Colonic mucosa (tissue), 4 donors: ENCODE results near the gene DNAJC11. TPM values are rescaled to one million over a fixed set of nuclear protein-coding genes. Genes with fewer than 3 reads are reported as not detected.
A peak's percentile ranks its signal among the peaks of the same experiment; 100 is the strongest.

ENCODE experiments used
- DNase-seq: peaks from one replicate; pipeline ENCODE4 v3.0.0-alpha.2; 2020
- H3K27ac ChIP-seq: fragments of 200-600 bp; one replicate; pipeline ENCODE4 v1.8.0; 2021
- H3K27me3 ChIP-seq: fragments of 200-600 bp; one replicate; pipeline ENCODE4 v1.8.0; 2021
- H3K36me3 ChIP-seq: fragments of 200-600 bp; one replicate; pipeline ENCODE4 v1.8.0; 2021
- H3K4me1 ChIP-seq: fragments of 200-600 bp; one replicate; pipeline ENCODE4 v1.8.0; 2021; ENCODE audit warnings: mild to moderate bottlenecking
- H3K4me3 ChIP-seq: fragments of 200-600 bp; one replicate; pipeline ENCODE4 v1.8.0; 2021
- H3K9ac ChIP-seq, 2 donors: one replicate each; pipeline ENCODE4 v1.7.0; 2013; ENCODE audit warnings: control low read depth in 2 of 2, low read depth in 2 of 2, low read length in 2 of 2
- H3K9me3 ChIP-seq: fragments of 200-600 bp; one replicate; pipeline ENCODE4 v1.8.0; 2021
- intact Hi-C: fragments of 100-400 bp; cut with DNase I; formaldehyde crosslinking; loops from one replicate; pipeline ENCODE4 v1.14.1; 2022
- total RNA-seq, 2 donors: library from RNA; stranded (reverse); fragmentation: NEBNext Ultra II Directional in 1 of 2; extraction: Animal tissue kit (Norgen Biotek cat#: 25700) in 1 of 2; gene quantifications; one replicate each; pipeline ENCODE4 v1.2.1, GENCODE V29; 2021
- TF ChIP-seq, protein P1 (sequence below): fragments of 200-600 bp; IDR thresholded peaks from one replicate; pipeline ENCODE4 v1.8.0; 2022; ENCODE audit warnings: antibody characterized with exemption, mild to moderate bottlenecking
- donor health status: healthy.
- donor health status: DM: no; HTN: no; CAD: no.
- donor health status: DM: no; HTN: no; CAD: no.

DNAJC11 gene
- total RNA-seq, 2 donors from 2014 or later: 70.1 to 107 TPM

DNA sequence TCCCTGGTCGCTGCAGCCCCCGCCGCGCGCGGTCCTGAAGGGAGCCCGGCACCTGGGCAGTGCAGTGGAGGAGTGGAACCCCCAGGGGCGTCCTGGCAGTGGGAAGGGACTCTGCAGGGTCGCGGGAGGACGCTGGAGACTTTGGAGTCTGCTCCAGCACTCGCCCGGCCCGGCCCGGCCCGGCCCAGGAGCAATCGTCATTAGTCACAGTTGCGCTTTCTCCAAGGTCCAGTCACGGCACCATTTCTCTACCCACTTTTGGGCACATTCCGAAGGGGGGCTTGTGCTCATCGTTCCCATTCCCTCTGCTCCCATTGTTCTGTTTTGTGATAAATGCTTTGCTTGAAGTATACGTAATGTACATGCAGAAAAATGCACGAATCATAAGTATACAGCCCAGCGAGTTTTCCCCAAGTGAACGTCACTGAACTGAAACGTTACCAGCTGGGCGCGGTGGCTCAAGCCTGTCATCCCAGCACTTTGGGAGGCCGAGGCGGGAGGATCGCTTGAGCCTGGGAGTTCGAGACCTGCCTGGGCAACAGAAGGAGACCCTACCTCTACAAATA lies 75.9 kb downstream of the DNAJC11 start:
- peak; percentile 44 for DNase-seq
- H3K9ac ChIP-seq: peak overlapping the region; percentile 81 to 84
- H3K4me1 ChIP-seq: peaks cover 11% of the 10 kb centered on the region
- peak overlapping the region; percentile 72 for H3K27ac ChIP-seq
- no peaks in the 10 kb centered on the region for H3K9me3 ChIP-seq
- H3K4me3 ChIP-seq: peak overlapping the region; percentile 83
- TF ChIP-seq, protein P1, sequence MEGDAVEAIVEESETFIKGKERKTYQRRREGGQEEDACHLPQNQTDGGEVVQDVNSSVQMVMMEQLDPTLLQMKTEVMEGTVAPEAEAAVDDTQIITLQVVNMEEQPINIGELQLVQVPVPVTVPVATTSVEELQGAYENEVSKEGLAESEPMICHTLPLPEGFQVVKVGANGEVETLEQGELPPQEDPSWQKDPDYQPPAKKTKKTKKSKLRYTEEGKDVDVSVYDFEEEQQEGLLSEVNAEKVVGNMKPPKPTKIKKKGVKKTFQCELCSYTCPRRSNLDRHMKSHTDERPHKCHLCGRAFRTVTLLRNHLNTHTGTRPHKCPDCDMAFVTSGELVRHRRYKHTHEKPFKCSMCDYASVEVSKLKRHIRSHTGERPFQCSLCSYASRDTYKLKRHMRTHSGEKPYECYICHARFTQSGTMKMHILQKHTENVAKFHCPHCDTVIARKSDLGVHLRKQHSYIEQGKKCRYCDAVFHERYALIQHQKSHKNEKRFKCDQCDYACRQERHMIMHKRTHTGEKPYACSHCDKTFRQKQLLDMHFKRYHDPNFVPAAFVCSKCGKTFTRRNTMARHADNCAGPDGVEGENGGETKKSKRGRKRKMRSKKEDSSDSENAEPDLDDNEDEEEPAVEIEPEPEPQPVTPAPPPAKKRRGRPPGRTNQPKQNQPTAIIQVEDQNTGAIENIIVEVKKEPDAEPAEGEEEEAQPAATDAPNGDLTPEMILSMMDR: no peak
- no peaks in the 10 kb centered on the region for H3K27me3 ChIP-seq
- no peaks in the 10 kb centered on the region for H3K36me3 ChIP-seq
- intact Hi-C loops: no loop called here

- Histone ChIP-seq H3K27me3 (no peaks in the 10 kb centered on the region), H3K4me3 (peak within 1 kb of the TSS; percentile 83), H3K9me3 (no peaks in the 10 kb centered on the region), H3K4me1 (peaks cover 11% of the 10 kb centered on the region), H3K36me3 (no peaks in the 10 kb centered on the region), H3K9ac (peak within 1 kb of the TSS; percentile 81 to 84), H3K27ac (peak within 1 kb of the TSS; percentile 72)
- intact Hi-C loops: no loop called here
- TF ChIP-seq, protein P1: no peak
- peak; percentile 92 for DNase-seq
These were observed 76.7 kb downstream of the DNAJC11 start, which contains the start of gene THAP3 for GRCh38 chr1:6624710-6625583. TSS of gene THAP3 (plus strand) at chr1:6624868. CDS start at chr1:6625219, 351 bp downstream.

DNA sequence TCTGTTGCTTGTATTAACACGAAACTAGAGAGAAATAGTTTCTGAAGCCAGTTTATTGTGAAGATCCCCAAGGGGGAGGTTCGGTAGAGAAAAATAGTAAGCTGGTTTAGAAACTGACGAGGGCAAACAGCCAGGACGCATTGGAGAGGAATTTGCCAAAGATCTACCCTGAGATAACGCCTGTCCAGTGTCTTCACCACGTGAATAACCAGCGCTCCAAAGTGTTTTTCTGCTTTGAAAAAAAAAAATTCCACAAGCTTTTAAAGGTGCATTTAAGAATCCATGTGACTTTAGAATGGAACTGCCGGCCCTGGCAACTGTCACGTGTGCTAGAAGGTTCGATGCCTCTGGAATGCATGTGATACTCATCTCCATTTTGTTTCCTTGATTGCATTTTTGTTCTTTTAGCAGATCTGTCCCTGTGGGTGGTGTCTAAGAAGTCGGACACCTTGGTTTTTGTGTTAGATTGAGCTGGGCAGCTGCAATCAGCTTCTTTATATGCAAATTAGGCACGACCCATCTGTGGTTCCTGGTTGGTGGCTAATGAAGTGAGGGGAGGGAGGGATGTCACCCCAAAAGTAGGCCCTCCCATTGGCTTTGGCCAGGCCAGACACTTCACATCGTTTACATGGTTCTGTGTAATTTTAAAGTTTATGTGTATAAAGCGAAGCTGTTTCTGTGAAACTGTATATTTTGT lies 78.2 kb downstream of the DNAJC11 start:
- Histone ChIP-seq H3K36me3 (no peaks in the 10 kb centered on the region), H3K9ac (no peak overlapping the region), H3K27ac (no peak overlapping the region), H3K9me3 (no peaks in the 10 kb centered on the region), H3K27me3 (no peaks in the 10 kb centered on the region), H3K4me3 (no peak overlapping the region), H3K4me1 (peaks cover 11% of the 10 kb centered on the region)
- intact Hi-C loops: no loop called here
- TF ChIP-seq, protein P1: no peak
- DNase-seq: no peak

- Histone ChIP-seq H3K9me3 (no peaks in the 10 kb centered on the region), H3K9ac (no peak overlapping the region), H3K4me3 (no peak overlapping the region), H3K27ac (no peak overlapping the region), H3K36me3 (no peaks in the 10 kb centered on the region), H3K4me1 (peaks cover 11% of the 10 kb centered on the region), H3K27me3 (no peaks in the 10 kb centered on the region)
- TF ChIP-seq, protein P1: no peak
- intact Hi-C loops: no loop called here
- DNase-seq: no peak
These were observed 79.0 kb downstream of the DNAJC11 start for GRCh38 chr1:6622396-6623152.
